ENCODE data around the gene USH1C. TPM values are rescaled to one million over a fixed set of nuclear protein-coding genes. Genes with fewer than 3 reads are reported as not detected.

USH1C gene
- total RNA-seq, result not detected

GRCh38 chr11:17544181-17544622 is at the start of gene USH1C:
TSS of gene USH1C (minus strand) at chr11:17544416. CDS start at chr11:17544307, 109 bp downstream.
- Histone ChIP-seq H3K27ac (peak within 1 kb of the TSS in 1 of 4 donors; percentile 64), H3K27me3 (peaks cover 0 to 43% of the 10 kb centered on the region in 2 donors), H3K36me3 (no peaks in the 10 kb centered on the region), H3K9me3 (no peaks in the 10 kb centered on the region), H3K4me1 (peaks cover 0 to 8% (median 0%) of the 10 kb centered on the region in 4 donors), H3K4me3 (peak within 1 kb of the TSS in 2 of 4 donors; percentile 15 to 33)
- TF ChIP-seq EP300 (IDR thresholded peaks at IDR 0.05) (no peak), CTCF (IDR thresholded peaks at IDR 0.05) (no peak), POLR2A (IDR thresholded peaks at IDR 0.05) (no peak)
- DNase-seq (ENCODE audit: low spot score in 2 of 2), result no peak
- 7 to 8% methylated on average over 8 to 10 of the region's 32 CpGs for WGBS, 2 donors

- WGBS, 2 donors, result 71 to 76% methylated on average over 8 to 9 of the region's 9 CpGs
- Histone ChIP-seq H3K27me3 (no peaks in the 10 kb centered on the region), H3K9me3 (peaks cover 0 to 5% (median 0%) of the 10 kb centered on the region in 4 donors), H3K36me3 (no peaks in the 10 kb centered on the region), H3K4me1 (no peaks in the 10 kb centered on the region), H3K27ac (no peak overlapping the region), H3K4me3 (no peak overlapping the region)
- DNase-seq (ENCODE audit: low spot score in 2 of 2), result peak in 1 of 2 donors; percentile 4
- TF ChIP-seq CTCF (IDR thresholded peaks at IDR 0.05), result no peak
- no peak for TF ChIP-seq EP300 (IDR thresholded peaks at IDR 0.05)
- TF ChIP-seq POLR2A (IDR thresholded peaks at IDR 0.05), result no peak
These were observed 49.4 kb upstream of the USH1C start for GRCh38 chr11:17593466-17594245.

- H3K4me3 ChIP-seq, result no peak overlapping the region
- DNase-seq (ENCODE audit: low spot score in 2 of 2), result peak in 1 of 2 donors; percentile 4
- H3K27ac ChIP-seq, result no peak overlapping the region
- WGBS, 2 donors, result 83 to 84% methylated on average over 11 of the region's 11 CpGs
- TF ChIP-seq POLR2A (IDR thresholded peaks at IDR 0.05) (no peak), CTCF (IDR thresholded peaks at IDR 0.05) (no peak), EP300 (IDR thresholded peaks at IDR 0.05) (no peak)
- H3K9me3 ChIP-seq, result peaks cover 0 to 5% (median 0%) of the 10 kb centered on the region in 4 donors
- H3K36me3 ChIP-seq, result no peaks in the 10 kb centered on the region
- no peaks in the 10 kb centered on the region for H3K4me1 ChIP-seq
- H3K27me3 ChIP-seq, result no peaks in the 10 kb centered on the region
These were observed 47.1 kb upstream of the USH1C start for GRCh38 chr11:17591293-17591692.

- no peak overlapping the region for H3K4me3 ChIP-seq
- WGBS, 2 donors, result 84 to 89% methylated on average over 7 of the region's 7 CpGs
These were observed 46.2 kb upstream of the USH1C start for GRCh38 chr11:17590463-17590862.

More at GRCh38 chr11:17590463-17590862, 46.2 kb upstream of the USH1C start:
- no peak for TF ChIP-seq POLR2A (IDR thresholded peaks at IDR 0.05)
- no peak for TF ChIP-seq EP300 (IDR thresholded peaks at IDR 0.05)
- TF ChIP-seq CTCF (IDR thresholded peaks at IDR 0.05), result no peak
- DNase-seq (ENCODE audit: low spot score in 2 of 2), result peak in 1 of 2 donors; percentile 9
- Histone ChIP-seq H3K9me3 (peaks cover 0 to 5% (median 0%) of the 10 kb centered on the region in 4 donors), H3K36me3 (no peaks in the 10 kb centered on the region), H3K27ac (no peak overlapping the region), H3K27me3 (no peaks in the 10 kb centered on the region), H3K4me1 (no peaks in the 10 kb centered on the region)

All from tibial nerve (tissue), 4 donors.